GM12878 (cell line): ENCODE results near the gene CYP2A6.

Experiments used
- CTCF ChIP-seq, 3 experiments: IDR thresholded peaks in 2 of 3; conservative IDR thresholded peaks in 1 of 3; 2 replicates each; pipeline ENCODE4 v1.5.1; 2011; ENCODE audit warnings: low read depth in 3 of 3, low read length in 3 of 3, mild to moderate bottlenecking in 3 of 3, control low read depth in 2 of 3, moderate library complexity in 2 of 3, inconsistent platforms in 1 of 3, mixed read lengths in 1 of 3; ENCODE audit not compliant: control insufficient read depth in 2 of 3, insufficient read depth in 1 of 3; ENCODE audit errors: extremely low read depth in 1 of 3
- E2F4 ChIP-seq: IDR thresholded peaks from 2 replicates; pipeline ENCODE4 v1.6.1; 2012; ENCODE audit warnings: low read depth, low read length, improper control_type of control experiment
- ESRRA ChIP-seq: IDR thresholded peaks from 2 replicates; pipeline ENCODE4 v1.6.1; 2012; ENCODE audit warnings: mild to moderate bottlenecking, low read length, improper control_type of control experiment
- EZH2 ChIP-seq: IDR thresholded peaks from 2 replicates; pipeline ENCODE4 v1.6.1; 2012; ENCODE audit warnings: low read depth, mild to moderate bottlenecking, control low read depth, inconsistent platforms, low read length, borderline replicate concordance; ENCODE audit not compliant: control insufficient read depth
- RFX5 ChIP-seq: IDR thresholded peaks from 2 replicates; pipeline ENCODE4 v1.6.1; 2011; ENCODE audit warnings: low read depth, low read length, improper control_type of control experiment
- SPI1 ChIP-seq: IDR thresholded peaks from 2 replicates; pipeline ENCODE4 v1.6.1; 2011; ENCODE audit warnings: low read depth, mild to moderate bottlenecking, low read length, moderate library complexity, borderline replicate concordance; ENCODE audit not compliant: insufficient read depth
- STAT1 ChIP-seq: fragments of 450-650 bp; conservative IDR thresholded peaks from 2 replicates; pipeline ENCODE4 v1.6.1; 2014; ENCODE audit warnings: antibody characterized with exemption, mild to moderate bottlenecking
- SUPT20H ChIP-seq: IDR thresholded peaks from 2 replicates; pipeline ENCODE4 v1.6.1; 2011; ENCODE audit warnings: low read depth, mild to moderate bottlenecking, low read length, moderate library complexity, borderline replicate concordance; ENCODE audit not compliant: control insufficient read depth
- YY1 ChIP-seq: IDR thresholded peaks from 2 replicates; pipeline ENCODE4 v1.6.1; 2011; ENCODE audit warnings: low read depth, mild to moderate bottlenecking, low read length
- ZNF24 ChIP-seq: fragments of 450-650 bp; IDR thresholded peaks from 2 replicates; pipeline ENCODE4 v1.6.1; 2017; ENCODE audit warnings: antibody characterized with exemption, mild to moderate bottlenecking
- ZNF274 ChIP-seq: IDR thresholded peaks from one replicate; pipeline ENCODE4 v1.8.0; 2011; ENCODE audit not compliant: insufficient read length, insufficient read depth

- TF ChIP-seq YY1 (no peak), RFX5 (no peak), STAT1 (no peak), CTCF (IDR thresholded peaks at IDR 0.05 in 2 of 3, conservative IDR thresholded peaks at IDR 0.05 in 1 of 3; ENCODE audit: control insufficient read depth in 2 of 3, extremely low read depth in 1 of 3, insufficient read depth in 1 of 3, low read depth in 3 of 3, low read length in 3 of 3) (no peak), ZNF274 (no peak), ZNF24 (no peak), SPI1 (no peak), ESRRA (no peak), EZH2 (no peak), SUPT20H (no peak), E2F4 (no peak)
Observed at GRCh38 chr19:40809358-40810086, 40.7 kb downstream of the CYP2A6 start.
